Lung microvascular endothelial cell (primary cell): ENCODE data around the gene PTRH1. TPM values are rescaled to one million over a fixed set of nuclear protein-coding genes. Genes with fewer than 3 reads are reported as not detected.

Experiments
- DNase-seq, 2 donors: peaks; one replicate each; pipeline versions ENCODE4 v3.0.0 to v3.0.0-alpha.2; 2010; ENCODE audit warnings: low read depth in 2 of 2
- total RNA-seq: library from RNA; depleted of rRNA; stranded (reverse); fragments of >200 nt; gene quantifications from 2 replicates; pipeline ENCODE4 v1.2.1, GENCODE V29; 2014

PTRH1 gene
- total RNA-seq, 1 donor from 2014 or later, result 25.0 TPM

DNA sequence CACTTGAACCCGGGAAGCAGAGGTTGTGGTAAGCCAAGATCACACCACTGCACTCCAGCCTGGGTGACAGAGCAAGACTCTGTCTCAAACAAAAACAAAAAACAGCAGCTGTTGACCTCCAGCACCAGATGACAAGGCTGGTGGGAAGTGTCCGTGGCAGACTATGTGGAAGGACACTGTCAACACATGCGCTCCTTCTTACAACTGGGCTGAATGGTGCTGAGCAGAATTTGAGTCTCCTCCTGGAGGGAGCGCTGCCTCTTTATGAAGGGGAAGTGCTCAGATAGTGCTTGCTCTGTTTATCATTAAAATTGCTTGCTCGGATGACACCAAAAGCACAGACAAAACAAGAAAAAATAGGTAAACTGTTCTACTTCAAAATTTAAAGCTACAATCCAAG lies 17.9 kb downstream of the PTRH1 start:
- DNase-seq, result no peak

DNA sequence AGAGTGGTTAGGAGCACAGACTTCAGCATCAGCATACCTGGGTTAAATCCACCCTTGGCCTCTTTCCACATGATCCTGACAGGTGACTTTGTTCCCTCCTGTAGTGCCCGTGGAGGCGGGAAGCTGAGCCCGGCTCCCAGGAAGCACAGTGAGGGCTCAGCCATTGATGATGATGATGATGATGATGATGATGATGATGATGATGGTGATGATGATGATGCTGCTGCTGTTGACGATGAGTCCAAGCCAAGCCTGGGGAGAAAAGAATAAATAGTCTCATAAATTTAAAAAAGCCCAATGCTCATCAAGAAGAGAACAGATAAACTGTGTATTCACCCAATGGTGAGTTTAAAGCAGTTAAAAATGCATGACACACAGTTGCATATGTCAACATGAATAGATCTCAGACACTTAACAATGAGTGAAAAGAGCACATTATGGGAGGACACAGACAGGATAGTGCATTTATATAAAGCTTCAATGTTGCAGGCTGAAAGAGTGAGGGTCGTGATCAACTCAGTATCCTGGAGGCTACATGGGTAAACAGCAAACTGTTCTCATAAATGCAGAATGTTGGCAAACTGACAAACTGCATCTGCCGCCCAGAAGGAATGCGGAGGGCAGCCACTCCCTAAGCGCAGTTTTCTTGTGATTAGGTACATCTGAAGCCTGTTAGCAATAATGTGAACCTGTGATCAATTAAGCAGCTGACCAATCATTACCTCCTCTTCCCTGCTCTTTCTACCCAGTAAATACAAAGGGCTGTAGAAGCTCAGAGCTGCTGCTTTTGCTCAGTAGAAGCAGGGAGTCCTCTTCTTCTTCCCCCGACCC lies 20.4 kb downstream of the PTRH1 start:
- DNase-seq, result no peak

DNA sequence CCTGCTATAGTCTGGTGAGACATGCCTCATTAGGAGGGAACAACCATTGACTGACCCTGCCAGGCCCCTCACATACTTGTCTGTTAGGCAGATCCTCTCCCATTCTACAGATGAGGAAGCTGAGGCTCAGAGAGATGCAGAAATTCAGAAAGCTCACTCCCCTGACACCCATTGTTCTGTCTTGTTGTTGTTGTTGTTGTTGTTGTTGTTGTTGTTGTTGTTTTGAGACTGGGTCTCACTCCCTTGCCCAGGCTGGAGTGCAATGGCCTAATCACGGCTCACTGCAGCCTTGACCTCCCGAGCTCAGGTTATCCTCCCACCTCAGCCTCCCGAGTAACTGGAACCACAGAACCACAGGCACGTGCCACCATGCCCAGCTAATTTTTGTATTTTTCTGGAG lies 21.8 kb downstream of the PTRH1 start:
- DNase-seq, result no peak

DNA sequence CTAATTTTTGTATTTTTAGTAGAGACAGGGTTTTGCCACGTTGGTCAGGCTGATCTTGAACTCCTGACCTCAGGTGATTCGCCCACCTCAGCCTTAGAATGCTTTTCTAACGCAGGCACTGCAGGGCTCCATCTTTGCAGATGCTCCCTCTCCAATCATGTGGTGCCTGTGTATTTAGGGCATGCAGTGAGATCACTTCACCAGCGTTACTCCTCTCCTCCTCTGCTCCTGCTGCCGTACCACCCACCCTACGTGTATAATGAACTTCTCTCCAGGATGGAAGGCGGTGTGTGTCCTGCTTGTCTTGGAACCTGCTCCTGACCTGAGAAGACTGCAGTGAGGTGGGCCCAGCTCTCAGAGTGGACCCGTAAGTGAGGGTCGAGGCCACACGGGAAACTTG lies 22.3 kb downstream of the PTRH1 start:
- DNase-seq, result no peak

DNA sequence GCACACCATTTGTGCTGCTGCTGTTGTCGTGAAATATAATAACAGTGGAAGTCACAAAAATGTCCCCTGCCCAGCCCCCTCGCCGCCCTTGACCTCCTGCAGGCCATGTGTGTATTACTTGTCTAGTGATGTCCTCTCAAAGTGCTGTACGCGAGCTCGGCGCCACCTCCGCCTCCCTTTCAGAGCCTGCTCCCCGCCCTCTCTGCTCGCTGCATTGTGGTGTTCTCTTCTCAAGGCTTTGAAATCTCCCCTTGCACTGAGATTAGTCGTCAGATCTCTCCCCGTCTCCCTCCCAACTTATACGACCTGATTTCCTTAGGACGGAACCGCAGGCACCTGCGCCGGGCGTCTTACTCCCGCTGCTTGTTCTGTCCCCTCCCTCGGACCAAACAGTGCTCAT lies 23.4 kb downstream of the PTRH1 start:
- no peak for DNase-seq

DNA sequence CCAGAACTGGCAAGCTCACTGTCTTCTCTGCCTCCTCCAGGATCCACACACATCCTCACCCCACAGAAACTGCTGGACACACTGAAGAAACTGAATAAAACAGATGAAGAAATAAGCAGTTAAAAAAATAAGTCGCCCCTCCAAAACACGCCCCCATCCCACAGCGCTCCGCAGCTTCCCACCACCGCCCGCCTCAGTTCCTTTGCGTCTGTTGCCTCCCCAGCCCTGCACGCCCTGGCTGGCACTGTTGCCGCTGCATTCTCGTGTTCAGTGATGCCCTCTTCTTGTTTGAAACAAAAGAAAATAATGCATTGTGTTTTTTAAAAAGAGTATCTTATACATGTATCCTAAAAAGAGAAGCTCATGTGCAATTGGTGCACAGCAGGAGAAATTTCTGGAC lies 24.7 kb downstream of the PTRH1 start:
- DNase-seq, result no peak

DNA sequence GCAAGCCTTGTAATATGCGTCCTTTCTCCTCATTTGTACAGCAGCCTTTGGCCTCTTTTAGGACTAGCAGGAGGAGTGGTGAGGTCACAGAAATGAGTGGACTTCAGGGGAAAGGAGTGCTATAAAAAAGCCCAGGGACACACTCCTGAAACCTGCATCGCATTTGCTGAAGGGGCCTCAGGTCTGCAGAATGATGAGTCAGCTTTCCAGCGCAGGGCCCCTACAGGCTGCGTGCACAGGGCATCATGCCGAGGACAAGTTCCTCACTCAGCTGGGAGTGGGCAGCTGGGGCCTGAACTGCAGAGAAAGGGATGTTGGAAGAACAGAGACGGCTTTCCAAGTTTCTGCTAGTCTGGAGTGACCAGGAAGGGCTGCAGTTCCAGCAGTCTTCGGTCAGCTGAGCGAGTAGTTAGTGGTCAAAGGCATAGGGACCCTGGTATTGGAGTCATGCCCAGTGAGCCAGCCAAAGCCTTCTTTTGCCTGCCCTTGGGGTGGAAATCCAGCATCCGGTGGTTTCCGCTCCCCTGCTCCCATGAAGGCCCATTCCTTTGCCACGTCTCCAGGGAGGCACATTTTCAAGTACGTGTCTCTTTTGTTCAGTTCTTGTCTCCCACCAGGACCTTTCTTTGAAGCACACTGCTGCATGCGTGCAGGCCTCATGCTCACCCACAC lies 26.0 kb downstream of the PTRH1 start:
- DNase-seq, result no peak

DNA sequence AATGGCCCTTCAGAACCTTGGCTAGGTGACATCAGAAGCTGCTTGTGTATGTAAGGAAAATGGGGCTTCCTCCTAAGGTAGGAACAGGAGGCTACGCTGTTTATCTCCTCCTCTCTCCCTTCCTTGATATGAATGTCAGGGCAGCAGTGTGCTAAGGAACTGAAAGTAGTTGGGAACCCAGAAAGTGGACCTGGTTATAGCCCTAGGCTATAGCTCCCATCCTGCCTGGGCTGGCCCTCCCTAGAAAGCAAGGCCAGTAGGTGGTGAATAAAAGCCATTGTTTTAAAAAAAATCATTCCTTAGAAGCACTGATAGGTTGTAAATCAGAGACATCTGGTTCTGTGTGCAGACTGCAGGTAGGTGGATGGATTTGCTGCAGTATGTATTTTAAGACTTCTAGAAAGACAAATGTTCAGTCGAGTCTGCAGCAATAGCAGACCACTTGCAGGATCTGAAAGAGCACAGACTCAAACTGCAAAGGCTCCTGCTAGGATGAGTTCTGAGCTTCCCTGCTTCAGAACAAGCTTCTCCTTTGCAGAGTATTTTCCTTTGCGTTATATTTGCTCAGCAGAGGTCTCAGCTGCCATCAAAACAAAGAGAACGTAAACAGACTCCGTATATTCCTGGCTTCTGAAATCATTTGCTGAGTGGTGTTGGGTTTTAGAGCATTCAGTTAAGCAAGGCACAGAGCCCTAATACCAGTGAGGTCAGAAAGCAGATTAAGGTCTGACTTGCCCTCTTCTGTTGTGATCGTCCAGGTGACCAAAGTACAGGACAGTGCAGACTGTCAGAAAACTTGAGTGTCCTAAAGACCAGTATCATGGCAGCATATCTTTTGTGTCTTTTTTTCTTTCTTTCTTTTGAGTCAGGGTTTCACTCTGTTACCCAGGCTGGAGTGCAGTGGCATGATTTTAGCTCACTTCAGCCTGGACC lies 28.7 kb downstream of the PTRH1 start:
- no peak for DNase-seq

DNA sequence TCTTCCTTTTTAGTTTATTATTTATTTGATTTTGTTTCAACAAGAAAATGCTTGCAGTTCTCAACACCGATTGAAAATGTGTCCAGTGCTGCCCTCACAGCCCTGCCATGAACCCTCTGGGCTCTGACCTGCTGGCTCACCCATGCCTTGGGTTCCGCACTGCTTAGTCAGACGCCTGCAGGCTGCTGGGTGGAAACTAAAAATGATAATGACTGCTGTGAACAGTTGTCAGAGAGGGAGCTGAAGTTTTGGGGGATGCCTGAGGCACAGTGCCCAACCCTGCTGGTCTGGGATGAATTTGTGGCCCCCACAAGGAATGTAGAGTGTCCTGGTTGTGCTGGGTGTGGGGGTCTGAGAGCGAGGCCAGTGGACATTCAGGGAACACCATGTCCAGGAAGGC lies 30.9 kb downstream of the PTRH1 start:
- DNase-seq, result no peak

DNA sequence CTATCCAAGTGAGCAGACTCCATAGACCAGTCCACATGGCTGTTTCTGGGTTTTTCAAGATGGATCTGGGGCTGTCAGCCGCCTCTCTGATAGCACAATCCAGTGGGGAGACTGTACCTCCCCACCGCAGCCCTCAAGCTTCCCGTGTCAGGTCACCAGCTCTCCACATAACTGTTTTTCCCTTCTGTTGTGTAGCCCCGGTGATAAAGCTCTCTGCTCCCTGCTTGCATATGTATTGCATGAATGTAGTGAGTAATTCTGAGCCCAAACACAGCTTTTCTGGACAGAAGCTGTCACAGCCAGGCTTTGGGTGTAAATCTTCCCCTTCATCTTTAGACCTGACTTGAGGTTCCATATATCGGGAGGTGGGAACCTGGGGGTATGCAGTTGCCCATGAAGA lies 31.7 kb downstream of the PTRH1 start:
- DNase-seq, result no peak

DNA sequence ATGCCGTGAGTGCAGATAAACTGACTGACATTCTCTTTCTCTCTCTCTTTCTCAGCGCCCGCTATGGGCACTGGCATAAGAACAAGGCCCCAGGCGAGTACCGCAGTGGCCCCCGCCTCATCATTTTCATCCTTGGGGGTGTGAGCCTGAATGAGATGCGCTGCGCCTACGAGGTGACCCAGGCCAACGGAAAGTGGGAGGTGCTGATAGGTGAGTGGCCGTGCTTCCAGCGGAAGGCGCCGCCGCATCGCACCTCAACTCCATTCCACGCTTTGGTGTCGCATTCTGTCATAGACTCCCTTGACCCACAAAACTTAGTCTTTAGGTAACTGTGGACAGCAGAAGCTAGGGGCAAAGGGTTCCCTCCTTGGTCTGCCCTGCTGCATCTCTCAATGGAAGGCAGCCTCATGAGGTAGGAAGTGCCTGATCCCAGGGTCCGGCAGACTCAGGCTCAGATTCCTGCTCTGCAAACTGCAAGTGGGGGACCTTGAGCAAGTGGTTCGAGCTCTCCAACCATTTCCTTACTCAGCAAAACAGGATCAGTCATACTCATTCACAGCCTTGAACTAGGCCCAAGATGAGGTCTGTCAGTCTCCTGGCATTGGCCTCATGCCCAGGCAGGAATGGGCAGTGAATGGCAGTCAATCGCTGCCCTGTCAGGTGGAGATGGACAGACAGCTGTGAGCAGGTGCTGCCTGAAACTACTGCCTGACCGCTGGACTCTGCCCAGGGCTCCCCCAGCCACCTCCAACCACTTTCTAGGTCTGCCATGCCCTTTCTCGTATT lies 32.9 kb downstream of the PTRH1 start:
- no peak for DNase-seq

DNA sequence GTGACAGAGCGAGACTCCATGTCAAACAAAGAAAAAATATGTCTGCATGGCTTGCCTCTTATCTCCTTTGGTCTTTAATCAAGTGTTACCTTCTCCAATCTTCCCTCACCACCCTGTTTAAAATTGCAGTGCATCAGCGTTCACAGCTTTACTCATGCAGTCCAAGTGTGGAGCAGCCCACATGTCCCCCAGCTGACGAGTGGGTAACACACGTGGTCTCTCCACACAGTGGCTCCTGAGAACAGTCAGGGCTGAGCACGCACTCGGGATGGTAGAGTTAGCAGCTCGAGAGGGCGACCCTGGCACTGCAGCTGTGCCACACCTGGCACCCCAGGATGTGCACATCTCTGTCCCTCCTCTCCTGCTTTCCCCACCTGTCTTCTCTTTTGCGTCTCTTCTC lies 34.6 kb downstream of the PTRH1 start:
- DNase-seq, result no peak

DNA sequence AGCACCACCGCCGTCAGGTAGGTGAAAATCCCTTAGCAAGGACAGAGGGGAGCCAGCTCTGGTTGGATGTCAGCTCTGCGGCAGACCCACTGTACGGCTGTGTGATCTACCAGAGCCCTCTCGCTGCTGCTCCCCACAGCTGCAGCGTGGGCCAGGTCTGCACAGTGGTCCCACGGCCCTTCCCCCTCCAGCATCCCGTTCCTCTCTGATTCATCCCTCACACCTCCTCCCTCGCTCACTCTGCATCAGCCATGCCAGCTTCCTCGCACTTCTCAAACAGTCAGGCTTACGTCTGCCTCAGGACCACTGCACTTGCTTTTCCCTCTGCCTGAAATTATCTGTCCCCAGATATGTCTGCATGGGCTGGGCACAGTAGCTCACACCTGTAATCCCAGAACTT lies 35.2 kb downstream of the PTRH1 start:
- DNase-seq, result no peak

DNA sequence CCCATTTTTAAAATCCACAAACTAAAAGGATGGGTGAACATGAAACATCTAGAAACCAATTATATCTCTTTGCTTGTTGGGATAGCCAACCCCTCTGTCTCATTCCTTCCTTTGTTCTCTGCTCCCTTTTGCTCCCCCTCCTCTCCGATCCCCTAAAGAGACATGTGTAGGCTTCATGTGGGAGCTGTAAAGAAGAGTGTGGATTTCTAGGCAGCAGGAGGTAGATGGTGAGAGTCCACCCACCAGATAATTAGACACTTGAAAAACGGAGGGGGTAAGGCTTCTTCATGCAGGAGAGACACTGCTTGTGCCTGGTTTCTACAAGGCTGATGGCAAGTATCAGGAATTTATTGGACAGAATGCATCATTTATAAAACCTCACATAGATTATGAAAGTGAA lies 36.0 kb downstream of the PTRH1 start:
- no peak for DNase-seq

DNA sequence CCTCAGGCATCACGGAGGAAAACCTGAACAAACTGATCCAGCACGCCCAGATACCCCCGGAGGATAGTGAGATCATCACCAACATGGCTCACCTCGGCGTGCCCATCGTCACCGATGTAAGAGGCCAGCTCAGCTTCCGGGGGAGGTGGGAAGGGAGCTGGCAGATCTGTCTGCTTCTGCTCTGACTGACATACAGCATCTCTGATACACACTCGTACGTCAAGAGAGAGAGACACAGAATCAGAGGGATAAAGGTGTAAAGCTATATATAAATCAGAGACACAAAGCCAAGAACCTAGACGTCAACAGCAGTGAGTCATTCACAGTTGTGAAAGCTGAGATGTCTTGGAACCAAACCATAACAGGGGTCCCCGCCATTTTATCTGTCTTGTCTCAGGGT lies 38.8 kb downstream of the PTRH1 start:
- DNase-seq, result no peak

DNA sequence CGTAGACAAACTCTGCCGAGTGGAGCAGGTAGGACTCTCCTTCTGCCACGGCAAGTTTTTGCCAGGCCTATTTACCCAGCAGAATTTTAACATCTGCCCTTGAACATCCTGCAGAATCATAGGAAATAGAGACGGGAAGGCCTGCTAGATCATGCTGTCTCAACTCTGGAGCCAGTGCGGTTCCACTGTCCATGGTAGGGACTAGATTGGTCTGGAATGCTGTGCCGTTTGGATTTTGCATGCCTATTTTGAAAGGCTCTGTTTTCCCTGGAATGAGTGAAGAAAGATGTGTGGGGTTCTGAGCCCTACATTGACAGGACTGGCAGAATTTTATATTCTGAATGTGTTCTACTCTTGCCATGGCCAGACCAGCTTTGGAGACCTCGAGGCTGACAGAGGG lies 42.2 kb downstream of the PTRH1 start:
- no peak for DNase-seq

DNA sequence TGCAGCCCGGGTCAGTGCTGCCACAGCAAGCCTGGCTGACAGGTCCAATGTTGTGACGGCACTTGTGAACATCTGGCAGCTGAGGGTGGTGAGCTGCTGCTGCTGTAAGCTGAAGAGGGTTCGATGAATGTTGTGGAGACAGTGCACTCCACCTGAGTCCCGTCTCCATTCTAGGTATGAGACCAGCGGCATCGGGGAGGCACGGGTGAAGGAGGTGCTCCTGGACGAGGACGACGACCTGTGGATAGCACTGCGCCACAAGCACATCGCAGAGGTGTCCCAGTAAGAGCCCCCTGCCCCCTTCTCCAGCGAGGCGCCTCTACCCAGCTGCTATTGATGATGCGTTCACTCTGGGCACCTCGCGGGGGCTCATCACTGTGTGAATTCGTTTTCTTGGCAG lies 47.6 kb downstream of the PTRH1 start:
- no peak for DNase-seq

DNA sequence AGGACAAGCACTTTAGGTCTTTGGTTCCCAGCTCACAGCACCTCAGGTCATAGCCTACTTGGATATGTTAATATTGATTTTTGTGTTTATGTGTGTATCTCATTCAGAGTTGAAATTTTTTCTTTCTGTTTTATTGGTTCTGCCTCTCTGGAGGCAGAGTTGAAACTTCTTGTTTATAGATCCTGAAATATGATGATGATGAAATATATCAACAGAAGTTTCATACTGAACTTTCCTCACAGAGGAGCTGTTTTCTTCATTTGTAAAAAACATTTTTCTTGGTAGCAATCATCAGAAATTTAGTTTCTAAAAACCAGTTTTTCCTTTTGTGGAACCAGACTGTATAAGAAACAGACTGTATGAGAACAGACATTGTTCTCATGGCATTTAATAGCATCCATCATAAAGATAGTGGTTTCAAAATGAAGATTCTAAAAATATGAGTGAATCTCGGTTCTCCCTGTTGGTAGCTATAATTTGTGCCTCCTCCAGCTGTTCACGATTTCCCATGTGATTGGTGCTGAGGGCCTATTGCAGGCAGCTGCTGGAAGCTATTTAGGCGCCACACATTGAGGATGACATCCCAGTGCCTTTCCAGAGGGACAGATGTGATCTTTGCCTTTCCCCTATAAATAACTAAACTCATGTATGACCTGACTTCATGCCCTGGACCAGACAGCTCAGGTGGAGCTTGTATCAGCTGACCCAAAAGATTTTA lies 48.2 kb downstream of the PTRH1 start:
- DNase-seq, result no peak

DNA sequence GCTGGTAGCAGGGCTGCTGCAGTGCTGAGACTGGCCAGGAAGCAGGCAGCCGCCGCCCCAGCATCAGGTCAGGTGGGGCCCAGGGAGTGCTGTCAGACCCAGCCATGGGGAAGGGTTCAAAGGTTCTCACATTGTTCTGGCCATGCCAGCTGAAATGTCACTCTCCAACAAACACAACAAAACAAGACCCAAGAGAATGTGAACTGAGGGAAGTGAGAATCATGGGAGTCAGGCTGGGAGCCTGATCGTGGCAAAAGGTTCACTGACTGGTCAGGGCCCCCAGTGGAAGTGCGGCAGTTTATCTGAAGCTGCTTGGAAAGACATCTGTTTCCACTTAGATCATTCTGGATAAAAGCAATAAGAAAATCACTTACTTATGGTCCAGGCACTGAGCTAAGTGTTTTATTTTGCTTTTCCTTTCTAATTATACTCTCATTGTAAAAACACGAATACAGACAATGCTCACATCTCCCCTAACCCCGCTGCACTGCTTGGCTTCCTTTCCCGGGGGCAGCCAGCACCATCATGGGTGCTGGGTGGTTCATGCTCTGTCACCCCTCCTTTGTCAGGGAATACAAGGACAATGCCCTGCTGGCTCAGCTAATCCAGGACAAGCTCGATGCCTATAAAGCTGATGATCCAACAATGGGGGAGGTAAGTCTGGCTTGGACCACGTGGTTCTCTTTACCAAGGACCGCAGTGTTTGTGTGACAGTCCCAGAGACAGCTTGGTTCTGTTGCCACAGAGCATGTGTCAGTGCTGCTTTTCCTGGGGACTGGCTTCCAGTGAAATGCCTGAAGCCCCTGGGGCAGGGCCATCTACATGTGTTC lies 50.6 kb downstream of the PTRH1 start:
- peak in 1 of 2 donors; percentile 31 for DNase-seq

DNA sequence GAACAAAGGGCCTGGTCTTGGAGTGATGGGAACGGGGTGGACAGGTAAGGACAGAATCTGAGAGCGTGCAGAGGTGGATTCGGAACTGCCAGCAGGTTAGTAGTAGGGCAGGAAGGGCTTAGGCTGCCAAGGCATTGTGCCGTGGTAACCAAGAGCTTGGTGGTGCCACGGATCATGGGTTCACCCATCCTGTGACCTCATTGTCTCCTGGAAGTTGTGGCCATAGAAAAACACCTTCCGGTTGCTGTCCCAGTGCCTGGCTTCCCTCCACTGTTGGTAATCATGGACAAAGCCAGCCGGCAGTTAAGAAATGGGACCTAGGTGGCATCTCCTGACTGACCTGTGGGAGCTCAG lies 51.2 kb downstream of the PTRH1 start:
- DNase-seq, result no peak
